Gastroesophageal sphincter (tissue), 4 donors: ENCODE results near the gene TRPV2. TPM values are rescaled to one million over a fixed set of nuclear protein-coding genes. Genes with fewer than 3 reads are reported as not detected.

Experiments
- ATAC-seq: fragments of 150-250 bp; one replicate; pipeline ENCODE4 v1.9.1; 2016; ENCODE audit warnings: mild to moderate bottlenecking, moderate library complexity
- H3K27ac ChIP-seq, 4 donors: fragments of 200-600 bp; sonication (generic) in 3 of 4; 1 replicate in 3 of 4; 2 replicates in 1 of 4; pipeline ENCODE4 v1.5.1; 2016 to 2019
- H3K27me3 ChIP-seq: fragments of 200-600 bp; sonication (generic); one replicate; pipeline ENCODE4 v1.5.1; 2019
- H3K36me3 ChIP-seq, 2 donors: fragments of 200-600 bp; sonication (generic); one replicate each; pipeline ENCODE4 v1.5.1; 2019; ENCODE audit warnings: control low read depth in 1 of 2
- H3K4me1 ChIP-seq, 3 donors: fragments of 200-600 bp; sonication (generic); 1 replicate in 2 of 3; 2 replicates in 1 of 3; pipeline ENCODE4 v1.5.1; 2016 to 2019; ENCODE audit warnings: control low read depth in 2 of 3
- H3K4me3 ChIP-seq, 2 donors: fragments of 200-600 bp; sonication (generic); one replicate each; pipeline ENCODE4 v1.5.1; 2019; ENCODE audit warnings: mild to moderate bottlenecking in 1 of 2, moderate library complexity in 1 of 2
- H3K9me3 ChIP-seq, 3 donors: fragments of 200-600 bp; sonication (generic); one replicate each; pipeline ENCODE4 v1.5.1; 2017 to 2019; ENCODE audit warnings: control low read depth in 2 of 3
- CTCF ChIP-seq, 4 experiments: fragments of 200-600 bp in 2 of 4; fragments of 450-650 bp in 2 of 4; sonication (generic) in 1 of 4; IDR thresholded peaks; one replicate each; pipeline ENCODE4 v1.5.1; 2017 to 2019; ENCODE audit warnings: antibody characterized with exemption in 4 of 4, mild to moderate bottlenecking in 2 of 4, moderate library complexity in 2 of 4
- EP300 ChIP-seq: sonication (generic); formaldehyde crosslinking; IDR thresholded peaks from one replicate; pipeline ENCODE4 v1.6.1; 2017; ENCODE audit warnings: antibody characterized with exemption, mild to moderate bottlenecking
- POLR2A ChIP-seq, 2 donors: fragments of 450-650 bp; IDR thresholded peaks; one replicate each; pipeline ENCODE4 v1.6.1; 2017; ENCODE audit warnings: antibody characterized with exemption in 2 of 2, mild to moderate bottlenecking in 2 of 2, moderate library complexity in 1 of 2
- POLR2AphosphoS5 ChIP-seq: sonication (generic); formaldehyde crosslinking; IDR thresholded peaks from one replicate; pipeline ENCODE4 v1.6.1; 2017; ENCODE audit warnings: antibody characterized with exemption
- WGBS, 2 donors: methylation state at CpG; one replicate each; pipeline ENCODE4 v1.1.5; 2018; ENCODE audit warnings: low coverage in 1 of 2; 5-methylcytosine and 5-hydroxymethylcytosine counted together
- total RNA-seq, 4 donors: library from RNA; depleted of rRNA; stranded (reverse); fragments of >200 nt; gene quantifications; one replicate each; pipeline ENCODE4 v1.1.0, GENCODE V29; 2016

Gene TRPV2
- total RNA-seq, 4 donors from 2014 or later: 6.5 to 15.5 (median 11.6) TPM

- H3K4me1 ChIP-seq: peaks cover 6 to 68% (median 10%) of the 10 kb centered on the region in 3 donors
- H3K27ac ChIP-seq: no peak overlapping the region
- H3K36me3 ChIP-seq: peaks cover 0 to 59% of the 10 kb centered on the region in 2 donors
Measured at GRCh38 chr17:16442141-16442540, 26.8 kb downstream of the TRPV2 start.

GRCh38 chr17:16442594-16443510 is 27.5 kb downstream of the TRPV2 start:
- Histone ChIP-seq H3K4me1 (peaks cover 6 to 68% (median 10%) of the 10 kb centered on the region in 3 donors), H3K36me3 (peaks cover 0 to 66% of the 10 kb centered on the region in 2 donors), H3K4me3 (no peak overlapping the region), H3K27ac (no peak overlapping the region), H3K9me3 (no peaks in the 10 kb centered on the region), H3K27me3 (no peaks in the 10 kb centered on the region)
- WGBS, 2 donors: 60 to 77% methylated on average over 4 to 5 of the region's 7 CpGs
- no peak for ATAC-seq
- TF ChIP-seq POLR2A (IDR thresholded peaks at IDR 0.05) (no peak), CTCF (IDR thresholded peaks at IDR 0.05) (no peak), EP300 (no peak), POLR2AphosphoS5 (no peak)

More at GRCh38 chr17:16442141-16442540, 26.8 kb downstream of the TRPV2 start:
- 93% methylated on average over 1 of the region's 1 CpG; no CpG with 5 or more reads in 1 of the 2 donors for WGBS, 2 donors
- ATAC-seq: no peak
- no peak for TF ChIP-seq POLR2A (IDR thresholded peaks at IDR 0.05)
- no peak for TF ChIP-seq CTCF (IDR thresholded peaks at IDR 0.05)
- TF ChIP-seq EP300: no peak
- no peak for TF ChIP-seq POLR2AphosphoS5
- no peaks in the 10 kb centered on the region for H3K9me3 ChIP-seq
- no peak overlapping the region for H3K4me3 ChIP-seq
- H3K27me3 ChIP-seq: no peaks in the 10 kb centered on the region

DNA sequence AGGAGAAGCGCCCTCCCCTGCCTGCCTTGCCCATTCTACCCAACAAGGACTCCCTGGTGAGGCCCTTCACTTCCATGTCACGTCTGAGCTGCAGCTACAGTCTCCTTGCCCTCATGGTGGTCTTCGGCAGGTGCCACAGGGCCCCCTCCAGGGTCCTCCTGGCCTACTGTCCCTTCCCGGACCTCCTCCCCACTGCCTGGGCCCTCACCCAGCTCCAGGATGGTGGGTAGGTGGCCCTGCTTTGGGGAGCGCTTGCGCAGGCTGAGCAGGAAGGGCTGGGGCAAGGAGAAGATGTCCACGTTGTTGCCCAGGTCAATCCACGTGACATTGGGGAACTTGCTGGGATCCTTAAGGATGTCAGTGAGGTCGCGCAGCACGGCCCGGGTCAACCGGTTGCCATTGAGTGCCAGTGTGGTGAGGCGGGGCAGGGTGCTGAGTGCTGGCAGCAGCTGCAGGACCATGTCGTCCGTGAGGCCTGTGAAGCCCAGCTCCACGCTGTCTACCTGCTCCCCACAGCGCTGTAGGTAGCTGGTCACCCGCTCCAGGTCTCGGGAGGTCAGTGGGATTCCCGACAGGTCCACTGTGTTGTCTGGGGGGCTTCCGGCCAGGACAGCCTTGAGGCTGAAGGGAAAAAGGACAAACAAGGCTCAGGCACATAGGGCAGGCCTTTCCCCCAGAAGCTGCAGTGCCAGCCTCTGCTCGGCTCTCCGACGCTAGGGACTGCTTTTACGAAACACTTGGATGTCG is 28.3 kb downstream of the TRPV2 start:
- ATAC-seq: no peak
- Histone ChIP-seq H3K27me3 (no peaks in the 10 kb centered on the region), H3K27ac (no peak overlapping the region), H3K9me3 (no peaks in the 10 kb centered on the region), H3K4me3 (no peak overlapping the region), H3K36me3 (peaks cover 0 to 73% of the 10 kb centered on the region in 2 donors), H3K4me1 (peaks cover 6 to 63% (median 10%) of the 10 kb centered on the region in 3 donors)
- TF ChIP-seq CTCF (IDR thresholded peaks at IDR 0.05) (no peak), EP300 (no peak), POLR2AphosphoS5 (no peak), POLR2A (IDR thresholded peaks at IDR 0.05) (no peak)
- 100% methylated on average over 1 of the region's 27 CpGs; no CpG with 5 or more reads in 1 of the 2 donors for WGBS, 2 donors

GRCh38 chr17:16444258-16444886 is 29.0 kb downstream of the TRPV2 start:
- 75% methylated on average over 4 of the region's 6 CpGs; no CpG with 5 or more reads in 1 of the 2 donors for WGBS, 2 donors
- Histone ChIP-seq H3K9me3 (no peaks in the 10 kb centered on the region), H3K27me3 (no peaks in the 10 kb centered on the region), H3K27ac (no peak overlapping the region), H3K4me1 (peaks cover 6 to 63% (median 10%) of the 10 kb centered on the region in 3 donors), H3K36me3 (peaks cover 0 to 80% of the 10 kb centered on the region in 2 donors), H3K4me3 (no peak overlapping the region)
- ATAC-seq: no peak
- TF ChIP-seq POLR2A (IDR thresholded peaks at IDR 0.05): no peak
- no peak for TF ChIP-seq EP300
- TF ChIP-seq POLR2AphosphoS5: no peak
- no peak for TF ChIP-seq CTCF (IDR thresholded peaks at IDR 0.05)
